Upper lobe of left lung (tissue), 6 donors: ENCODE measurements around the gene ADCY5. TPM values are rescaled to one million over a fixed set of nuclear protein-coding genes. Genes with fewer than 3 reads are reported as not detected.

Source experiments
- ATAC-seq, 2 donors: fragments of 200-7000 bp; cut with Tn5 transposase; one replicate each; pipeline ENCODE4 v1.9.1; 2022; ENCODE audit warnings: mild to moderate bottlenecking in 2 of 2, moderate library complexity in 2 of 2; ENCODE audit not compliant: low FRiP score in 2 of 2
- DNase-seq, 2 donors: peaks; one replicate each; pipeline ENCODE4 v3.0.0-alpha.2; 2019 to 2020
- H3K27ac ChIP-seq, 4 donors: fragments of 200-600 bp; sonication (generic); one replicate each; pipeline ENCODE4 v1.5.1; 2016 to 2019
- H3K27me3 ChIP-seq, 4 donors: fragments of 200-600 bp; sonication (generic); one replicate each; pipeline ENCODE4 v1.5.1; 2017 to 2019
- H3K36me3 ChIP-seq, 4 donors: fragments of 200-600 bp; sonication (generic); one replicate each; pipeline ENCODE4 v1.5.1; 2016 to 2019
- H3K4me1 ChIP-seq, 4 donors: fragments of 200-600 bp; sonication (generic); one replicate each; pipeline ENCODE4 v1.5.1; 2018 to 2019
- H3K4me3 ChIP-seq, 4 donors: fragments of 200-600 bp; sonication (generic); one replicate each; pipeline ENCODE4 v1.5.1; 2017 to 2019; ENCODE audit warnings: mild to moderate bottlenecking in 2 of 4, moderate library complexity in 1 of 4
- H3K9me3 ChIP-seq, 4 donors: fragments of 200-600 bp; sonication (generic); one replicate each; pipeline ENCODE4 v1.5.1; 2018 to 2019
- EP300 ChIP-seq, 4 donors: sonication (generic); formaldehyde crosslinking; IDR thresholded peaks; one replicate each; pipeline ENCODE4 v1.5.1; 2017; ENCODE audit warnings: antibody characterized with exemption in 4 of 4, control low read depth in 2 of 4
- POLR2A ChIP-seq, 4 donors: fragments of 450-650 bp; IDR thresholded peaks; one replicate each; pipeline ENCODE4 v1.5.1; 2016 to 2017; ENCODE audit warnings: antibody characterized with exemption in 4 of 4, mild to moderate bottlenecking in 2 of 4
- POLR2AphosphoS5 ChIP-seq, 2 donors: sonication (generic); formaldehyde crosslinking; IDR thresholded peaks; one replicate each; pipeline ENCODE4 v1.5.1; 2017; ENCODE audit warnings: antibody characterized with exemption in 2 of 2
- WGBS, 2 donors: methylation state at CpG; one replicate each; pipeline ENCODE4 v1.1.5; 2017 to 2018; 5-methylcytosine and 5-hydroxymethylcytosine counted together
- total RNA-seq, 6 donors: library from RNA; depleted of rRNA in 4 of 6; stranded (reverse); fragments of >200 nt in 4 of 6; gene quantifications; one replicate each; pipeline versions ENCODE4 v1.1.0 to v1.2.1, GENCODE V29; 2016 to 2021
- TF ChIP-seq, protein P1 (sequence below), 6 experiments: fragments of 450-650 bp in 4 of 6; fragments of 200-600 bp in 2 of 6; sonication (generic) in 2 of 6; IDR thresholded peaks; one replicate each; pipeline ENCODE4 v1.5.1; 2016 to 2019; ENCODE audit warnings: antibody characterized with exemption in 6 of 6
- donor health status: DM: no; HTN: no; CAD: no; lungs with moderate emphysema.
- donor health status: DM: no; HTN: yes; CAD: no; lungs with severe emphysema.

The ADCY5 gene
- total RNA-seq, 6 donors from 2014 or later: 2.1 to 23.0 (median 3.2) TPM

DNA sequence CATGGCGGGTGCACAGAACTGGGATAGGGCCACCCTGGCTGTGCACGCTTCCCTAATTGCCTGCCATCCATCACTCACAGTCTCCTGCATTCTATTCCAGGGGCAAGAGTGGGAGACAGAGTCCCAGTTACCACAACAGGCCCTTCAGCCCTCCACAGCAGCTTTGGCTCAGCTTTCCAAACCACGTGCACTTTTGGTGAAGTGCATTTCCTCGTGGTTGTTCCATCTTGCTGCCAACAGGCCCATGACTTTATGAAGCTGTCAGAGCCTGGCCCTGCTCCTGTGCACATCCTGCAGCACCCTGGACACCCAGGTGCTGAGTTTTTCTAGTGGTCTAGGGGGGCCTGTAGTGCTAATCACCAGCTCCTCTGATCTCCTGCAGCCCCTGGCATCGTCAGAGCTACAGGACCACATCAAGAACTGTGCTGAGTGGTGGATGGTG is 110.2 kb downstream of the ADCY5 start:
- ATAC-seq: no peak
- no peaks in the 10 kb centered on the region for H3K9me3 ChIP-seq
- no peak overlapping the region for H3K27ac ChIP-seq
- TF ChIP-seq POLR2AphosphoS5 (IDR thresholded peaks at IDR 0.05) (no peak), EP300 (IDR thresholded peaks at IDR 0.05) (no peak), POLR2A (IDR thresholded peaks at IDR 0.05) (no peak)
- TF ChIP-seq, protein P1, sequence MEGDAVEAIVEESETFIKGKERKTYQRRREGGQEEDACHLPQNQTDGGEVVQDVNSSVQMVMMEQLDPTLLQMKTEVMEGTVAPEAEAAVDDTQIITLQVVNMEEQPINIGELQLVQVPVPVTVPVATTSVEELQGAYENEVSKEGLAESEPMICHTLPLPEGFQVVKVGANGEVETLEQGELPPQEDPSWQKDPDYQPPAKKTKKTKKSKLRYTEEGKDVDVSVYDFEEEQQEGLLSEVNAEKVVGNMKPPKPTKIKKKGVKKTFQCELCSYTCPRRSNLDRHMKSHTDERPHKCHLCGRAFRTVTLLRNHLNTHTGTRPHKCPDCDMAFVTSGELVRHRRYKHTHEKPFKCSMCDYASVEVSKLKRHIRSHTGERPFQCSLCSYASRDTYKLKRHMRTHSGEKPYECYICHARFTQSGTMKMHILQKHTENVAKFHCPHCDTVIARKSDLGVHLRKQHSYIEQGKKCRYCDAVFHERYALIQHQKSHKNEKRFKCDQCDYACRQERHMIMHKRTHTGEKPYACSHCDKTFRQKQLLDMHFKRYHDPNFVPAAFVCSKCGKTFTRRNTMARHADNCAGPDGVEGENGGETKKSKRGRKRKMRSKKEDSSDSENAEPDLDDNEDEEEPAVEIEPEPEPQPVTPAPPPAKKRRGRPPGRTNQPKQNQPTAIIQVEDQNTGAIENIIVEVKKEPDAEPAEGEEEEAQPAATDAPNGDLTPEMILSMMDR (IDR thresholded peaks at IDR 0.05): no peak
- no peaks in the 10 kb centered on the region for H3K4me1 ChIP-seq
- DNase-seq: no peak
- no peak overlapping the region for H3K4me3 ChIP-seq
- no peaks in the 10 kb centered on the region for H3K36me3 ChIP-seq
- no peaks in the 10 kb centered on the region for H3K27me3 ChIP-seq
- 57 to 64% methylated on average over 3 to 5 of the region's 5 CpGs for WGBS, 2 donors

DNA sequence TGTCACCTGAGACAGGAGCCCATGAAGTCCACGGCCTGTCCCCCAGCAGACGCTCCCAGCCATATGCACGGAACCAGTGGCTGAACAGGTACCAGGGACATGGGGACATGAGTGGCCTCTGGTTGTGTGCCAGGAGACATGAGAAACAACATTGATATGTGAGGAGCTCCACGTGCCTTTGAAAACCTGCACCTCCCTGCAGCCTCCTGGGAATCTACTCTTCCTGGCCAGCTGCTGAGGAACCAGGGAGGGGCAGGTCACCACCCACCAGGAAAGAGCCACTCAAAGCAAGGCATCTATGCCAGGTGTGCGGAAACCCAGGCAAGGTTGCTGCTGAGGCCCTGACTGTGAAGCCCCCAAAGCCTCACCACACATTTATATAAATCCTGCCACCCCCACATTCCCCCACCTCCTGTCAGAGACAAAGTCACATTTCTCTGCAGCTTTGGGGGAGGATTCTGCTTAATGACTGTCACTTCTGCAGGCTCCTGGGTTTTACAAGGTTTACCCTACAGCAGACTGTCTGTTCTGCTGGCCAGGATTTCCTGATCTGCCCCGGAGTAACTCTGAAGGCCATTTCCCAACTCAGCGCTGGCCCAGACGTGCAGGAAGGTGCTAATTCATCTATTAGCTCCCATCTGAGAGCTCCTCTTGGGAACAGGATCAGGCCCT is 110.8 kb downstream of the ADCY5 start:
- DNase-seq (no peak), ATAC-seq (no peak)
- Histone ChIP-seq H3K36me3 (no peaks in the 10 kb centered on the region), H3K9me3 (no peaks in the 10 kb centered on the region), H3K4me1 (no peaks in the 10 kb centered on the region), H3K27ac (no peak overlapping the region), H3K27me3 (no peaks in the 10 kb centered on the region), H3K4me3 (no peak overlapping the region)
- TF ChIP-seq POLR2A (IDR thresholded peaks at IDR 0.05) (no peak), EP300 (IDR thresholded peaks at IDR 0.05) (no peak), POLR2AphosphoS5 (IDR thresholded peaks at IDR 0.05) (no peak)
- TF ChIP-seq, protein P1 (IDR thresholded peaks at IDR 0.05): no peak
- 70 to 98% methylated on average over 4 to 8 of the region's 8 CpGs for whole genome bisulfite sequencing, 2 donors

DNA sequence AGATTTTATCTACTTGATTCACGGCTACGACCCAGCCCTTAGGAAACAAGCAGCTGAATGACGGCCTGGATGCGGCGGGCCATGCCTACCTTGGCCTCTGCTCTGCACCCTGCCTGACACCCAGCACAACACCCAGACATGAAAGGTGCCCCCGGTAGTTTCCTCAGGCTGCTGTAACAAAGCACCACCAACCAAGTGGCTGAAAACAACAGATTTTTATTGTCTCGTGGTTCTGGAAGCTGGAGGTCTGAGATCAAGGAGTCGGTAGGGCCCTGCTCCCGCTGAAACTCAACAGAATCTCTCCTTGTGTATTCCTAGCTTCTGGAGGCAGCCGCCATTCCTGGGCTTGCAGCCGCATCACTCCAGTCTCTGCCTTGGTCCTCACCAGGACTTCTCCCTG is 111.7 kb downstream of the ADCY5 start:
- H3K27ac ChIP-seq: no peak overlapping the region
- ATAC-seq (no peak), DNase-seq (no peak)
- WGBS, 2 donors: 81 to 91% methylated on average over 11 of the region's 11 CpGs
- H3K36me3 ChIP-seq: no peaks in the 10 kb centered on the region
- H3K4me3 ChIP-seq: no peak overlapping the region
- no peak for TF ChIP-seq POLR2A (IDR thresholded peaks at IDR 0.05)
- no peak for TF ChIP-seq EP300 (IDR thresholded peaks at IDR 0.05)
- TF ChIP-seq, protein P1 (IDR thresholded peaks at IDR 0.05): no peak
- no peak for TF ChIP-seq POLR2AphosphoS5 (IDR thresholded peaks at IDR 0.05)
- H3K4me1 ChIP-seq: no peaks in the 10 kb centered on the region
- H3K27me3 ChIP-seq: no peaks in the 10 kb centered on the region
- no peaks in the 10 kb centered on the region for H3K9me3 ChIP-seq

DNA sequence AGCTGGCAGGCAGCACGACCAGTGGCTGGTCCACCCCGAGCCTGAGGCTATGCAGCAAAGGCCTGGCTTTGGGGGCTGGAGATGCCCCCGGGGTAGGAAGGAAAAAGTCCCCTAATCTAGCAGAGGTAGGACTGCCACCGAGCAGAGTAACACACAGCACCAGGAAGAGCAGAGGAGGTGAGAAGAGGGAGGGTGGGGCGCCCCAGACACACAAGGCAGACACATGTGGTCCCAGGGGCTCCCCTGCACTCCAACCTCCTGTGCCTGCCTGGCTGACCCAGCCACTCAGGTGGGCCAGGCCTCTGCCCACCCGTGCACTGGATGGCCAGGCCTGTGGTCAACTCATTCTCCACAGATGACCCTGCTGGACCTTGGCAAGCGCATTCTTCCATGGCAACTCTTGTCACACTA is 112.4 kb downstream of the ADCY5 start:
- Histone ChIP-seq H3K27ac (no peak overlapping the region), H3K4me1 (no peaks in the 10 kb centered on the region), H3K36me3 (no peaks in the 10 kb centered on the region), H3K9me3 (no peaks in the 10 kb centered on the region), H3K27me3 (no peaks in the 10 kb centered on the region), H3K4me3 (no peak overlapping the region)
- ATAC-seq (no peak), DNase-seq (no peak)
- 88 to 96% methylated on average over 5 to 7 of the region's 7 CpGs for WGBS, 2 donors
- no peak for TF ChIP-seq POLR2A (IDR thresholded peaks at IDR 0.05)
- TF ChIP-seq EP300 (IDR thresholded peaks at IDR 0.05): no peak
- TF ChIP-seq, protein P1 (IDR thresholded peaks at IDR 0.05): no peak
- TF ChIP-seq POLR2AphosphoS5 (IDR thresholded peaks at IDR 0.05): no peak

DNA sequence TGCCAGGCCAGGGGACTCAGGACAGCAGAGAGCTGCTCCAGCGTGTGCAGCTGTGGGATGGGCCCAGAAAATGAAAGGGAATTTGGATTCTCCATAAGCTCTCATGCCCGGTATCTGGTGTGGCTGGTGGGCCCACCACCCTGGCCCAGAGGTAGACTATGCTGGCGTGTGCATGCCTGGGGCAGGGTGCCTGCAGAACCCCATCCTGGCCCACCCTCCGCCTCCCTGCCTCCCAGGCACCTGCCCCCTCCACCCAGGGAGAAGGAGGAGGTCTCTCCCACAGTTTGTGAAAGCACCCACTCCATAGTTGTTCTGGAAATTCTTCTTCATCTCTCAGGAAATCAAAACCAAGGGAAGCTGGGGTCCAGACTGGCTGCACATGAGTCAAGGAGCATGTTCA is 112.9 kb downstream of the ADCY5 start:
- Histone ChIP-seq H3K4me3 (no peak overlapping the region), H3K27ac (no peak overlapping the region), H3K27me3 (no peaks in the 10 kb centered on the region), H3K36me3 (no peaks in the 10 kb centered on the region), H3K4me1 (no peaks in the 10 kb centered on the region), H3K9me3 (no peaks in the 10 kb centered on the region)
- no peak for ATAC-seq
- TF ChIP-seq POLR2AphosphoS5 (IDR thresholded peaks at IDR 0.05) (no peak), POLR2A (IDR thresholded peaks at IDR 0.05) (no peak), EP300 (IDR thresholded peaks at IDR 0.05) (no peak)
- TF ChIP-seq, protein P1 (IDR thresholded peaks at IDR 0.05): no peak
- DNase-seq: no peak
- WGBS, 2 donors: 71 to 81% methylated on average over 3 to 4 of the region's 4 CpGs
